Forelimb muscle (tissue), 1 donor: ENCODE results near the gene INTS4. TPM values are rescaled to one million over a fixed set of nuclear protein-coding genes. Genes with fewer than 3 reads are reported as not detected.
"Not testable (repeated sequence)": the region's sequence is repeated elsewhere in the genome, so short reads cannot be mapped to it uniquely, and the experiment has no call there.

Source experiments
- DNase-seq: peaks from one replicate; pipeline ENCODE4 v3.0.0-alpha.2; 2013; ENCODE audit warnings: low read depth
- polyA plus RNA-seq: library from polyadenylated mRNA; unstranded; fragments of 120-200 nt; gene quantifications from one replicate; pipeline ENCODE4 v1.2.1, GENCODE V29; 2013; ENCODE audit not compliant: insufficient read length

Gene INTS4
- polyA plus RNA-seq, 1 donor: 24.4 TPM

DNA sequence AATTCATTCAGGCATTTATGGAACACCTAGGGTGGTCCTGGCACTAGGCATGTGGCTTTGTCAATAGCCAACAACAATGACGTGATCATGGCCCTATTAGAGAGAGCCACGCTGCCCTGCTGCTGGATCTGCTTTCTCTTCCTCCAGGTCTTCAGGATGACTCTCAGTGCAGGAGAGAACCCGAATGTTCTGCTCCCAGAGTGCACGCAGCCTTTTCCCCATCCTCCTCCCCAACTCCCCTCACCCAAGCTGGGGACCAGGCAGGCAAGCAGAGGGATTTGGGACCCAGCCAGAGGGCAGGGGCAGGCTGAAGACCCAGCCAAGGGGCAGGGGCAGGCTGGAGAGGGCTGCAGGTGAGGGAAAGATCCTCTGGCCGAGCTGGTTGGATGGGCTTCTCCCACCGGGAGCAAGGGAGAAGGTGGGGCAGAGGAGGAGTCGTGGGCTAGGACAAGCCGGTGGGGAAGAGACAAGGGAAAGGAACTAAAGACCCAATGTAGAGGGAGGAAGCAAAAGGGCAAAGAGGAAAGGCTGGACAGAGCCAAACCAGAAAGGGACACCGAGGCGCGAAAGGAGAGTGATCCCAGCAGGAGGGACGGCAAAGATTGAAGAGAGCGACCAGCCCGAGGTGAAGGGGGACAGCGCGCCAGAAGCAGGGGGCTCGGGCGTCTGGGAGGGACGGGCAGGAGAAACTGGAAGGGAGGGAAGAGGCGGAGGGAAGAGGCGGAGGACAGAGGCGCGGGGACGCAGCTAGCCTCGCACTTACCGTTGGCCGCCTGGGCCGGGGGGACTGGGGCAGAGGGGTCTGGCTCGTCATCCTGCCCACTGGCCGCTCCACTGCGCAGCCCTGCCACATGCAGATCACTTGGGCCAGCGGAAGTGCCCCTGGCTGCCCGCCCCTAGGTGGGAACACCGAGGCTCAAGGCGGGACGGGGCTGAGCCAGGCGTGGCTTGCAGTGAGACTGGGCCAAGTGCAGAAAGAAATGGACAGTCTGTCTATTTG, 28.2 kb upstream of the INTS4 start, which contains the start of gene KCTD14:
Gene KCTD14 (minus strand): TSS at position 880 of the 1,000 bp plus-strand sequence. CDS start 27 bp downstream, at position 853.
- DNase-seq: no peak

GRCh38 chr11:78021611-78022010, 27.1 kb upstream of the INTS4 start:
- no peak for DNase-seq

- no peak for DNase-seq
Measured at GRCh38 chr11:78020246-78020645, 25.8 kb upstream of the INTS4 start.

DNA sequence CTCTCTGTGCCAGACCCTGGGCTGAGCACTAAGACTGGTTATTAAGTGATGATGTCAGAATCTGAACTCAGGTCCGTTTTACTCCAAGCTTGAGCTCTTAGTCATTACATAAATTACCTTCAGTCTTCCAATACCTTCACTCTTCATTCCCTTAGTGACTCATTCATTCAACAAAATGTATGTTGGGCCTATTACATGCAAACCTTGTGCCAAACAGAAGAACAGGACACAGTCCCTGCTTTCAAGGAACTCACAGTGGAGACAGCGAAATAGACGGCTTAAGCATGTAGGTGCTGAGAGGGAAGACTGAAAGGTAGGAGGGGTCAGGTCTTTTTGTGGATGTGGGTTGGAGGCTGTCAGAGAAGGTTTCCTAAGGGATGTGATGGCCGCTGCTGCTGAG, 25.3 kb upstream of the INTS4 start:
- DNase-seq: no peak

GRCh38 chr11:78015878-78016277, 21.4 kb upstream of the INTS4 start:
- no peak for DNase-seq

GRCh38 chr11:78014937-78015520, 20.6 kb upstream of the INTS4 start:
- DNase-seq: not testable (repeated sequence)

GRCh38 chr11:78011301-78011700, 16.8 kb upstream of the INTS4 start:
- no peak for DNase-seq

- no peak for DNase-seq
Measured at GRCh38 chr11:78010755-78011154, 16.3 kb upstream of the INTS4 start.

DNA sequence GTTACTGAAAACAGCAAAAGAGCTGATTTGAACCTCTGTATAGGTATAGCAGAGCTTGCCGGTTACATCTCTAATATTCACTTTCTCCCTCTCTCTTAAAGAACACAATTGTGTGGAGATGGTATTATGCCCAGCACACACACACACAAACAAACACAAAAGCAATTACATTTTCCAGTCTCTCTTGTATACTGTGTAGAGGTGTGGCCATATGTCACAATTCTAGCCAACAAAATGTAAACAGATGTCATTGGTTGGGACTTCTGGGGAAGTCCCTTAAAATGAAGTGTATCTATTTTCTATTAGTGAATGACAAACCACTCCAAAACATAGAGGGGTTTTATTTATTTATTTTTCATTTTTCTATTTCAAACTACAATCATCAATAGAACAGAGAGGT, 15.8 kb upstream of the INTS4 start:
- no peak for DNase-seq

DNA sequence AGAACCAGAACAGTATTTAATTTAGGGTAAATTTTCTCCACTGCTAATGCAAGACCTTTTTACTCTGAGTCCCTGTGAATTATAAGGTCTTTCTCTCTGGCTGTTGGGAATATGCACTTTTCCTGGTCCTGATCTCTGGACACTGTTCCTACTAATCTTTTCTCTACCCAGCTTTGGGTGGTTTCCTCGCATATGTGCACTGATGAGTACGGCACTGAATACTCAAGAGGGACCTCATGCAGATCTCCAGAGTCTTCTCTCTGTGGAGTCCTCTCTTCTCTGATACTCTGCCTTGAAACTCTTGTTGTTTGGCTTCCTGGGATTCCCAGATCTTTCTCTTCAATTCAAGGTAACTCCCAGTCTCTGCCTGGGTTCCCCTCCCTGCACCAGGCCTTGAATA, 14.6 kb upstream of the INTS4 start:
- DNase-seq: no peak

DNA sequence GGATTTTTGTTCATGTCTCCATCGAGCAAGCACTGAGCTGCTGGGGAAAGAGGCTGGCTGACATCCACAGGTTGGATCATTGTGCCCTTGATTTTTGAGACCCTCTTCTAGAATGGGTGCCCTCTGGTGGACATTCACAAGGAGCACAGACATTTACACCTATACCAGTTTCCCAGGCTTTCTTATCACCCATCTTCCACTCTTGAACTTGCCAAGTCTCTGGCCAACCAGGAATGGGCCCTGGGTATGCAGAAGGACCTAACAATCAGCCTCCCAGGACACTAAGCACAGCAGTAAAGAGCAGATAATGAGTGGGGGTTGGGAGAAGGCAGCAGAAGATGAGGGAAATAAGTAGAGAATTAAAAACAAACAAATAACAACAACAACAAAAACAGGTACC, 5.7 kb upstream of the INTS4 start:
- DNase-seq: no peak

- no peak for DNase-seq
Measured at GRCh38 chr11:77999446-78000030, 5.1 kb upstream of the INTS4 start.

- DNase-seq: no peak
Measured at GRCh38 chr11:77993902-77994301, 566 bp downstream of the INTS4 start.

DNA sequence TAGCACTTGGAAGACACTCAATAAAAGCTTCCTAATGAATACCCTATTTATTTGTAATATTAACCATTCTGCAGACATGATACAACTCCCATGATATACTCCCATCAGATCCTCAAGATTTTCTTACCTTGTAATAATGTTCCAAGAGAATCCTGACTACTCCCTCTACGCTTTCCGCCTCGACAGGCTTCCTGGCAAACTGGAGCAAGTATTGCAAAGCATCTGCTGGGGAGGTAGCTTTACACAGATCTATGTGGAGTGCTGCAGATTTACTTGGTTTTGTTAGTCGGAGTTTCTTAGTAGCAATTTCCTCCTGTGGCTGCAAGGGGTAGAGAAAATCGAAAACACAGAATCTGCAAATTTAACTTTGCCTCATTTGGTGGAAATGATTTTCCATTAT, 3.5 kb downstream of the INTS4 start:
- DNase-seq: no peak

GRCh38 chr11:77986456-77986855, 8.0 kb downstream of the INTS4 start:
- DNase-seq: not testable (repeated sequence)

- no peak for DNase-seq
Measured at GRCh38 chr11:77981346-77981947, 13.0 kb downstream of the INTS4 start.

GRCh38 chr11:77968337-77968736, 26.1 kb downstream of the INTS4 start:
- DNase-seq: no peak

DNA sequence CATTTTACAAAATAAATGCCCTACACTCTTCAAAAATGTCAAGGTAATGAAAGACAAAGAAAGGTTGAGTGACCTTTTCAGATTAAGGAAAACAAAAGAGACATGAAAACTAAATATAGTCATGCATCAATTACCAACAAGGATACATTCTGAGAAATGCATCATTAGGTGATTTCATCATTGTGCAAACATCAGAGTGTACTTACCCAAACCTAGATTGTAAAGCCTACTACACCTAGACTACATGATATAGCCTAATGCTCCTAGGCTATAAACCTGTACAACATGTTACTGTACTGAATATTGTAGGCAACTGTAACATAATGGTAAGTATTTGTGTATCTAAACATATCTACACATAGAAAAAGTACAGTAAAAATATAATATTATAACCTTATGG, 26.7 kb downstream of the INTS4 start:
- DNase-seq: no peak

DNA sequence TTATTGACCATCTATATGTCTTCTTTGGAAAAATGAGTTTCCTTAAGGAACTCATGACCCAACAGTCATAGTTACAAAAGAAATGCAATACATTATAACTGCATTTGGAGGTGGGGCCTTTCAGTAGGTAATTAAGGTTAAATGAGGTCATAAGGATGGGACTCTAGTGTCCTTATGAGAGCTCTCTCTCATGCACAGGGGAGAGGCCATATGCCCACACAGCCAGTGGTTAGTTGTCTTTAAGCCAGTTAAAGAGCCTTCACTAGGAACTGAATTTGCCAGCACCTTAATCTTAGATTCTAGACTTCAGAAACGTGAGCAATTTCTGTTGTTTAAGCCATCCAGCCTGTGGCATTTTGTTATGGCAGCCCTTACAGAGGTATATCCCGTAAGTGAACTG, 27.3 kb downstream of the INTS4 start:
- DNase-seq: no peak

DNA sequence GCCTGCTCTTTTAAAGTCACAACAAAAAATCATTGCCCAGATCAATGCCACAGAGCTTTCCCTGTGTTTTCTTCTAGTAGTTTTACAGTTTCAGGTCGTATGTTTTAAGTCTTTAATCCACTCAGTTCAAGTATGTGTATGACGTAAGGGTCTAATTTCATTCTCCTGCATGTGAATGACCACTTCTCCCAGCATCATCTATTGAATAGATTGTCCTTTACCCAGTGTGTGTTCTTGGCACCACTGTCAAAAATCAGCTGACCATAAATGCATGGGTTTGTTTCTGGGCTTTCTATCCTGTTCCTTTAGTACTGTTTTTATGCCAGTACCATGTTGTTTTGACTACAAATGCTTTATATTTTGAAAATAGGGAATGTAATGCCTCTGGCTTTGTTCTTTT, 28.1 kb downstream of the INTS4 start:
- no peak for DNase-seq

DNA sequence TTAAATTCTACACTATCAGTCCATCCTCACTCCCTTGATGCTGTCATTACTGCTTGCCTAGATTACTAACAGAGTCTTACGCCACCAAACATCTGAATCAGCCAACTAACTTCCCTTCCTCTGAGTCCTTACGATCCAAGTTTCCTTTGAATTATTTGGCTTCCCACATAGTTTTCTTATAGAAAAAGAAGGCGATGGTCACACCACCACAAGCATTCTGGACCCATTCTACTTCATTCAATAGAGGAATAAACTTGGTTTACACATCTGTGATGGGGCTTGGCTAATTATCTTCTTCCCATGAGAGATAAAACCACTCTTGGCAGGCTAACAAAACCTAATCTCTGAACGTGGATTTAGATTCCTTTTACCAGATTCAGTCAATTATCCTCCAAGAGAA, 35.0 kb downstream of the INTS4 start:
- no peak for DNase-seq

DNA sequence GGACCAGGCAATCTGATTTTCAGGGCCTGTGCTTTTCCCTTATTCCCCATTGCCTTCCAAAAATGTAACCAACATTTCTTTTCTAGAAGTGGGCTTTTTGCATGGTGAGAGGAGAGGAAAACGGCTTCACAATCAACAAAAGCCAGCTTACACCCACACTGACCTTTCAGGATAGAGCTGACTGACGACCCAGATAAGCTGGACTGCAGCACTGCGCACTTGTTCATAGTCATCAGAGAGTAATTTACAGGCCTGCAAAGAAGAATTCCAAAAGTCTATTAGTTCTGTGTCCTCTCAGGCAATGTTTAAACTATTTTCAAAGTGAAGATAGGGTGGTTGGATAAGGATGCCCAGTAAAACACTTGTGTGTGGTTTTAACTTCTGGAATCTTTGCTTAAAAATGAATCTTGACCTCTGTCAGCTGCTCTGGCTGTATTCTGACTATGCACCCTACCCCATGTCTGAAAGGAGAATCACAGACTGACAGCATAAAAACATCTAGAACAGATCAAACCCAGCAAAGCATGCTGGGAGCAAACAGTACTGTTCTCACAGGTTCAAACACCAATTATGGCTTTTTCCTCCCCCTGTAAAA, 35.8 kb downstream of the INTS4 start:
- DNase-seq: not testable (repeated sequence)
